OCI-LY3 (cell line): ENCODE measurements around the gene CDAN1.
A peak's percentile ranks its signal among the peaks of the same experiment; 100 is the strongest.

ENCODE experiments used
- H2AFZ ChIP-seq: fragments of 200-600, 300-600 bp; shearing (Covaris generic); 2 replicates; pipeline ENCODE4 v1.6.0; 2014; ENCODE audit warnings: antibody characterized with exemption, low read depth, low read length
- H3K27ac ChIP-seq: fragments of 200-600, 300-600 bp; sonication (generic); 2 replicates; pipeline ENCODE4 v1.5.1; 2014; ENCODE audit warnings: mild to moderate bottlenecking, low read length, moderate library complexity, mixed read lengths
- H3K27me3 ChIP-seq: fragments of 200-600, 300-600 bp; sonication (generic); 2 replicates; pipeline ENCODE4 v1.6.1; 2014; ENCODE audit warnings: low read depth, low read length, mixed read lengths
- H3K36me3 ChIP-seq: fragments of 200-600, 300-600 bp; sonication (generic); replicated peaks from 2 replicates; pipeline ENCODE3; 2014; ENCODE audit warnings: low read depth, low read length, mixed read lengths
- H3K4me1 ChIP-seq: fragments of 300-600, 200-600 bp; sonication (generic); 2 replicates; pipeline ENCODE4 v1.6.1; 2014; ENCODE audit warnings: low read length, mixed read lengths
- H3K4me2 ChIP-seq: fragments of 200-600, 300-600 bp; sonication (generic); 2 replicates; pipeline ENCODE4 v1.6.1; 2014; ENCODE audit warnings: low read length, mixed read lengths
- H3K4me3 ChIP-seq: fragments of 300-600, 200-600 bp; sonication (generic); 2 replicates; pipeline ENCODE4 v1.5.1; 2014; ENCODE audit warnings: antibody characterized with exemption, mild to moderate bottlenecking, low read length, moderate library complexity
- H3K79me2 ChIP-seq: fragments of 300-600, 200-600 bp; shearing (Covaris generic); 2 replicates; pipeline ENCODE4 v1.6.1; 2014; ENCODE audit warnings: mild to moderate bottlenecking, low read length, mixed read lengths
- H3K9ac ChIP-seq: fragments of 300-600, 200-600 bp; shearing (Covaris generic); 2 replicates; pipeline ENCODE4 v1.6.0; 2014; ENCODE audit warnings: mild to moderate bottlenecking, low read length, moderate library complexity
- H3K9me3 ChIP-seq: fragments of 200-600, 300-600 bp; shearing (Covaris generic); 2 replicates; pipeline ENCODE4 v1.6.1; 2014; ENCODE audit warnings: low read length, mixed read lengths; ENCODE audit not compliant: insufficient read depth
- H4K20me1 ChIP-seq: fragments of 200-600, 300-600 bp; sonication (generic); 2 replicates; pipeline ENCODE4 v1.6.1; 2016; ENCODE audit warnings: low read length, mixed read lengths; ENCODE audit not compliant: insufficient read depth
- CTCF ChIP-seq: fragments of 200-600, 300-600 bp; sonication (generic); IDR thresholded peaks from 2 replicates; pipeline ENCODE4 v1.5.1; 2014; ENCODE audit warnings: antibody characterized with exemption, low read length, low read depth
- EZH2phosphoT487 ChIP-seq: fragments of 200-600 bp; shearing (Covaris generic); IDR thresholded peaks from 2 replicates; pipeline ENCODE4 v1.6.1; 2018; ENCODE audit warnings: antibody characterized with exemption, mixed run types, low read depth

CDAN1 gene

GRCh38 chr15:42726114-42726513 lies 10.8 kb downstream of the CDAN1 start:
- peaks cover 39% of the 10 kb centered on the region for H3K36me3 ChIP-seq
- H4K20me1 ChIP-seq, result no peaks in the 10 kb centered on the region
- no peak overlapping the region for H3K27ac ChIP-seq
- H3K79me2 ChIP-seq, result no peaks in the 10 kb centered on the region
- no peaks in the 10 kb centered on the region for H3K4me1 ChIP-seq
- H2AFZ ChIP-seq, result no peak overlapping the region
- no peak overlapping the region for H3K4me3 ChIP-seq
- TF ChIP-seq EZH2phosphoT487 (no peak), CTCF (no peak)
- no peak overlapping the region for H3K9ac ChIP-seq
- H3K27me3 ChIP-seq, result no peaks in the 10 kb centered on the region
- H3K9me3 ChIP-seq, result no peaks in the 10 kb centered on the region
- H3K4me2 ChIP-seq, result no peak overlapping the region

- no peaks in the 10 kb centered on the region for H3K27me3 ChIP-seq
- H3K36me3 ChIP-seq, result peaks cover 37% of the 10 kb centered on the region
- H2AFZ ChIP-seq, result no peak overlapping the region
- no peak overlapping the region for H3K4me3 ChIP-seq
- no peaks in the 10 kb centered on the region for H3K9me3 ChIP-seq
- H3K4me2 ChIP-seq, result no peak overlapping the region
- no peak overlapping the region for H3K27ac ChIP-seq
- H3K79me2 ChIP-seq, result no peaks in the 10 kb centered on the region
- TF ChIP-seq CTCF, result no peak
- no peak for TF ChIP-seq EZH2phosphoT487
- H4K20me1 ChIP-seq, result no peaks in the 10 kb centered on the region
- H3K4me1 ChIP-seq, result no peaks in the 10 kb centered on the region
- H3K9ac ChIP-seq, result no peak overlapping the region
These were observed 11.5 kb downstream of the CDAN1 start for GRCh38 chr15:42725331-42725903.

GRCh38 chr15:42724276-42724675 lies 12.7 kb downstream of the CDAN1 start:
- H3K36me3 ChIP-seq, result peaks cover 36% of the 10 kb centered on the region
- H3K4me3 ChIP-seq, result no peak overlapping the region
- H3K9ac ChIP-seq, result no peak overlapping the region
- H3K79me2 ChIP-seq, result no peaks in the 10 kb centered on the region
- no peak overlapping the region for H2AFZ ChIP-seq
- H3K4me1 ChIP-seq, result no peaks in the 10 kb centered on the region
- no peak overlapping the region for H3K27ac ChIP-seq
- no peak overlapping the region for H3K4me2 ChIP-seq
- no peaks in the 10 kb centered on the region for H3K27me3 ChIP-seq
- H4K20me1 ChIP-seq, result no peaks in the 10 kb centered on the region
- TF ChIP-seq EZH2phosphoT487 (no peak), CTCF (no peak)
- H3K9me3 ChIP-seq, result no peaks in the 10 kb centered on the region

- H3K27me3 ChIP-seq, result no peaks in the 10 kb centered on the region
- TF ChIP-seq EZH2phosphoT487 (no peak), CTCF (peak; percentile 9; the same call in 1 of the 2 replicates)
- H3K4me3 ChIP-seq, result no peak overlapping the region
- H3K27ac ChIP-seq, result no peak overlapping the region
- H3K4me2 ChIP-seq, result no peak overlapping the region
- peaks cover 31% of the 10 kb centered on the region for H3K36me3 ChIP-seq
- no peaks in the 10 kb centered on the region for H3K79me2 ChIP-seq
- H3K4me1 ChIP-seq, result no peaks in the 10 kb centered on the region
- no peak overlapping the region for H3K9ac ChIP-seq
- H4K20me1 ChIP-seq, result no peaks in the 10 kb centered on the region
- H2AFZ ChIP-seq, result no peak overlapping the region
- H3K9me3 ChIP-seq, result no peaks in the 10 kb centered on the region
These were observed 13.9 kb downstream of the CDAN1 start for GRCh38 chr15:42723068-42723467.
